HG02884 (cell line): Measurements from ENCODE around the gene DNAJC6.
"Not testable (repeated sequence)": the region's sequence is repeated elsewhere in the genome, so short reads cannot be mapped to it uniquely, and the experiment has no call there.

Experiments used
- ATAC-seq: cut with Tn5 transposase; IDR thresholded peaks from one replicate; pipeline ENCODE4 v1.9.1; 2021; ENCODE audit warnings: mild to moderate bottlenecking, moderate library complexity; ENCODE audit not compliant: unreplicated experiment

Gene DNAJC6

GRCh38 chr1:65309304-65310077 is at the start of gene DNAJC6:
TSS of gene DNAJC6 (plus strand) at chr1:65309543. CDS start at chr1:65309746, 203 bp downstream.
- ATAC-seq: peak; percentile 75

- no peak for ATAC-seq
Observed at GRCh38 chr1:65259816-65260215, 49.5 kb upstream of the DNAJC6 start.

GRCh38 chr1:65260851-65261473 is 48.4 kb upstream of the DNAJC6 start:
- peak; percentile 43 for ATAC-seq

- no peak for ATAC-seq
Observed at GRCh38 chr1:65263286-65263685, 46.1 kb upstream of the DNAJC6 start.

- no peak for ATAC-seq
Observed at GRCh38 chr1:65264197-65264929, 45.0 kb upstream of the DNAJC6 start.

- ATAC-seq: no peak
Observed at GRCh38 chr1:65265296-65265650, 44.1 kb upstream of the DNAJC6 start.

GRCh38 chr1:65265651-65266351 is 43.5 kb upstream of the DNAJC6 start:
- peak; percentile 55 for ATAC-seq

- no peak for ATAC-seq
Observed at GRCh38 chr1:65266476-65266875, 42.9 kb upstream of the DNAJC6 start.

- ATAC-seq: no peak
Observed at GRCh38 chr1:65267271-65267670, 42.1 kb upstream of the DNAJC6 start.

- ATAC-seq: no peak
Observed at GRCh38 chr1:65267683-65268082, 41.7 kb upstream of the DNAJC6 start.

- ATAC-seq: no peak
Observed at GRCh38 chr1:65269612-65270011, 39.7 kb upstream of the DNAJC6 start.

GRCh38 chr1:65276197-65276939 is 33.0 kb upstream of the DNAJC6 start:
- no peak for ATAC-seq

GRCh38 chr1:65277605-65278347 is 31.6 kb upstream of the DNAJC6 start:
- no peak for ATAC-seq

- no peak for ATAC-seq
Observed at GRCh38 chr1:65278376-65279069, 30.8 kb upstream of the DNAJC6 start.

GRCh38 chr1:65279070-65279779 is 30.1 kb upstream of the DNAJC6 start:
- ATAC-seq: no peak

GRCh38 chr1:65281846-65282245 is 27.5 kb upstream of the DNAJC6 start:
- ATAC-seq: no peak

- ATAC-seq: no peak
Observed at GRCh38 chr1:65284229-65284628, 25.1 kb upstream of the DNAJC6 start.

GRCh38 chr1:65289449-65289848 is 19.9 kb upstream of the DNAJC6 start:
- ATAC-seq: peak; percentile 79

- not testable (repeated sequence) for ATAC-seq
Observed at GRCh38 chr1:65291818-65292217, 17.5 kb upstream of the DNAJC6 start.
